ENCODE measurements around the gene SFXN4.

DNA sequence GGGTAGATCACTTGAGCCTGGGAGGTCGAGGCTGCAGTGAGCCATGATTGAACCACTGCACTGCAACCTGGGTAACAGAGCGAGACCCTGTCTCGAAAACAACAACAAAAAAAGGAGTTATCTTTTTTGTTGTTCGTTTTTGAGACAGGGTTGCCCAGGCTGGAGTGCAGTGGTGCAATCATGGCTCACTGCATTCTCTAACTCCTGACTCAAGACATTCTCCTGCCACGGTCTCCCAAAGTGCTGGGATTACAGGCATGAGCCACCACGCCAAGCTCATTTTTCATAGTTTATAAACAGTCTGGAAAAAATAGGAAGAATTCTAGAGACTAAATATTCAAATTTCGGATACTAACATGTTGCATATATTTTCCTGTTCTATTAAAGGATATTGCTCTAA, 29.4 kb downstream of the SFXN4 start:
- no peak for TF ChIP-seq POLR2AphosphoS5 (IDR thresholded peaks at IDR 0.05)
- TF ChIP-seq, protein P1, sequence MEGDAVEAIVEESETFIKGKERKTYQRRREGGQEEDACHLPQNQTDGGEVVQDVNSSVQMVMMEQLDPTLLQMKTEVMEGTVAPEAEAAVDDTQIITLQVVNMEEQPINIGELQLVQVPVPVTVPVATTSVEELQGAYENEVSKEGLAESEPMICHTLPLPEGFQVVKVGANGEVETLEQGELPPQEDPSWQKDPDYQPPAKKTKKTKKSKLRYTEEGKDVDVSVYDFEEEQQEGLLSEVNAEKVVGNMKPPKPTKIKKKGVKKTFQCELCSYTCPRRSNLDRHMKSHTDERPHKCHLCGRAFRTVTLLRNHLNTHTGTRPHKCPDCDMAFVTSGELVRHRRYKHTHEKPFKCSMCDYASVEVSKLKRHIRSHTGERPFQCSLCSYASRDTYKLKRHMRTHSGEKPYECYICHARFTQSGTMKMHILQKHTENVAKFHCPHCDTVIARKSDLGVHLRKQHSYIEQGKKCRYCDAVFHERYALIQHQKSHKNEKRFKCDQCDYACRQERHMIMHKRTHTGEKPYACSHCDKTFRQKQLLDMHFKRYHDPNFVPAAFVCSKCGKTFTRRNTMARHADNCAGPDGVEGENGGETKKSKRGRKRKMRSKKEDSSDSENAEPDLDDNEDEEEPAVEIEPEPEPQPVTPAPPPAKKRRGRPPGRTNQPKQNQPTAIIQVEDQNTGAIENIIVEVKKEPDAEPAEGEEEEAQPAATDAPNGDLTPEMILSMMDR (IDR thresholded peaks at IDR 0.05) = no peak
- TF ChIP-seq POLR2A (IDR thresholded peaks at IDR 0.05) = no peak
